Transverse colon (tissue), 4 donors: Measurements from ENCODE around the gene GALNT10. TPM values are rescaled to one million over a fixed set of nuclear protein-coding genes. Genes with fewer than 3 reads are reported as not detected.

Experiments used
- DNase-seq: peaks from one replicate; pipeline ENCODE4 v3.0.0-alpha.2; 2019
- H3K27ac ChIP-seq, 4 donors: fragments of 200-600 bp; sonication (generic); 2 replicates each; pipeline ENCODE4 v1.5.1; 2016 to 2018; ENCODE audit warnings: inconsistent platforms in 4 of 4
- H3K27me3 ChIP-seq: fragments of 200-600 bp; sonication (generic); 2 replicates; pipeline ENCODE4 v1.5.1; 2017; ENCODE audit warnings: inconsistent platforms
- H3K36me3 ChIP-seq, 4 donors: fragments of 200-600 bp; sonication (generic); 2 replicates each; pipeline ENCODE4 v1.5.1; 2017 to 2019; ENCODE audit warnings: inconsistent platforms in 4 of 4
- H3K4me1 ChIP-seq, 4 donors: fragments of 200-600 bp; sonication (generic); 2 replicates each; pipeline ENCODE4 v1.5.1; 2017 to 2020; ENCODE audit warnings: inconsistent platforms in 4 of 4
- H3K4me3 ChIP-seq, 4 donors: fragments of 200-600 bp; sonication (generic); 1 replicate in 1 of 4; 2 replicates in 3 of 4; pipeline versions ENCODE4 v1.5.1 to v1.6.1; 2017 to 2019; ENCODE audit warnings: inconsistent platforms in 4 of 4
- H3K9me3 ChIP-seq, 2 donors: fragments of 200-600 bp; sonication (generic); 2 replicates each; pipeline ENCODE4 v1.5.1; 2017 to 2019; ENCODE audit warnings: inconsistent platforms in 2 of 2
- CTCF ChIP-seq, 5 experiments: fragments of 200-600 bp in 3 of 5; fragments of 450-650 bp in 2 of 5; sonication (generic) in 3 of 5; IDR thresholded peaks; 1 replicate in 2 of 5; 2 replicates in 3 of 5; pipeline ENCODE4 v1.5.1; 2016 to 2017; ENCODE audit warnings: antibody characterized with exemption in 5 of 5, inconsistent platforms in 3 of 5, mild to moderate bottlenecking in 2 of 5, moderate library complexity in 1 of 5
- EP300 ChIP-seq: sonication (generic); formaldehyde crosslinking; IDR thresholded peaks from one replicate; pipeline ENCODE4 v1.6.1; 2017; ENCODE audit warnings: antibody characterized with exemption, low read depth
- POLR2A ChIP-seq: fragments of 450-650 bp; IDR thresholded peaks from one replicate; pipeline ENCODE4 v1.6.1; 2016; ENCODE audit warnings: antibody characterized with exemption, mild to moderate bottlenecking, moderate library complexity
- POLR2AphosphoS5 ChIP-seq, 3 donors: sonication (generic); formaldehyde crosslinking; IDR thresholded peaks; one replicate each; pipeline ENCODE4 v1.6.1; 2016; ENCODE audit warnings: antibody characterized with exemption in 3 of 3
- WGBS, 2 donors: methylation state at CpG; one replicate each; pipeline ENCODE4 v1.1.5; 2018; ENCODE audit warnings: low coverage in 1 of 2; 5-methylcytosine and 5-hydroxymethylcytosine counted together
- in situ Hi-C, 4 donors: fragments of 200-750 bp; cut with MboI; loops; one replicate each; pipeline versions ENCODE4 v1.15.0 to v1.15.1; 2017; ENCODE audit warnings: low sequenced_read_pairs in 3 of 4, low pct_ligation_motif_present in 1 of 4, low pct_unique_long_range_greater_than_20kb in 1 of 4
- intact Hi-C: fragments of 100-400 bp; cut with DNase I; formaldehyde crosslinking; loops from one replicate; pipeline ENCODE4 v1.15.1; 2023; ENCODE audit warnings: low total_unique reads
- total RNA-seq, 4 donors: library from RNA; depleted of rRNA; stranded (reverse); fragments of >200 nt; gene quantifications; one replicate each; pipeline ENCODE4 v1.1.0, GENCODE V29; 2016

Gene GALNT10
- total RNA-seq, 4 donors from 2014 or later = 18.7 to 142 (median 39.3) TPM

GRCh38 chr5:154199263-154199662 lies 8.7 kb downstream of the GALNT10 start:
- Histone ChIP-seq H3K36me3 (no peaks in the 10 kb centered on the region), H3K27ac (peak overlapping the region in 1 of 4 donors; percentile 29), H3K9me3 (no peaks in the 10 kb centered on the region), H3K4me1 (peaks cover 15 to 41% (median 23%) of the 10 kb centered on the region in 4 donors), H3K27me3 (no peaks in the 10 kb centered on the region), H3K4me3 (no peak overlapping the region)
- intact Hi-C loops (no loop called here), in situ Hi-C loops (loop anchor here in 2 of 4 donors (25.0 kb wide), 1 partner anchor 213 kb away; no protein-coding TSS in a partner anchor)
- 65% methylated on average over 4 of the region's 4 CpGs; no CpG with 5 or more reads in 1 of the 2 donors for WGBS, 2 donors
- no peak for TF ChIP-seq CTCF (IDR thresholded peaks at IDR 0.05)
- TF ChIP-seq POLR2A = no peak
- TF ChIP-seq EP300 = no peak
- TF ChIP-seq POLR2AphosphoS5 (IDR thresholded peaks at IDR 0.05) = no peak
- DNase-seq = no peak

- no peak overlapping the region for H3K27ac ChIP-seq
- H3K4me1 ChIP-seq = peaks cover 15 to 44% (median 23%) of the 10 kb centered on the region in 4 donors
- H3K36me3 ChIP-seq = no peaks in the 10 kb centered on the region
- no peaks in the 10 kb centered on the region for H3K9me3 ChIP-seq
- TF ChIP-seq CTCF (IDR thresholded peaks at IDR 0.05) = no peak
- no peak for TF ChIP-seq POLR2A
- TF ChIP-seq POLR2AphosphoS5 (IDR thresholded peaks at IDR 0.05) = no peak
- no peak for TF ChIP-seq EP300
- H3K27me3 ChIP-seq = no peaks in the 10 kb centered on the region
- in situ Hi-C loops = loop anchor here in 2 of 4 donors (25.0 kb wide), 1 partner anchor 213 kb away; no protein-coding TSS in a partner anchor
- WGBS, 2 donors = 80 to 91% methylated on average over 2 to 7 of the region's 7 CpGs
- no peak for DNase-seq
- intact Hi-C loops = no loop called here
- no peak overlapping the region for H3K4me3 ChIP-seq
Measured at GRCh38 chr5:154199671-154200220, 9.2 kb downstream of the GALNT10 start.

- H3K27me3 ChIP-seq = no peaks in the 10 kb centered on the region
- peaks cover 15 to 44% (median 23%) of the 10 kb centered on the region in 4 donors for H3K4me1 ChIP-seq
- no peaks in the 10 kb centered on the region for H3K36me3 ChIP-seq
- in situ Hi-C loops (no loop called here), intact Hi-C loops (no loop called here)
- H3K4me3 ChIP-seq = no peak overlapping the region
- H3K9me3 ChIP-seq = no peaks in the 10 kb centered on the region
- no peak overlapping the region for H3K27ac ChIP-seq
- TF ChIP-seq POLR2AphosphoS5 (IDR thresholded peaks at IDR 0.05) (no peak), POLR2A (no peak), EP300 (no peak), CTCF (IDR thresholded peaks at IDR 0.05) (no peak)
- no peak for DNase-seq
- 93% methylated on average over 8 of the region's 8 CpGs; no CpG with 5 or more reads in 1 of the 2 donors for WGBS, 2 donors
Measured at GRCh38 chr5:154200221-154200620, 9.7 kb downstream of the GALNT10 start.

GRCh38 chr5:154201108-154201769 lies 10.7 kb downstream of the GALNT10 start:
- Histone ChIP-seq H3K36me3 (no peaks in the 10 kb centered on the region), H3K27me3 (no peaks in the 10 kb centered on the region), H3K9me3 (no peaks in the 10 kb centered on the region), H3K27ac (no peak overlapping the region), H3K4me3 (no peak overlapping the region), H3K4me1 (peaks cover 15 to 44% (median 22%) of the 10 kb centered on the region in 4 donors)
- TF ChIP-seq POLR2A = no peak
- no peak for TF ChIP-seq POLR2AphosphoS5 (IDR thresholded peaks at IDR 0.05)
- TF ChIP-seq EP300 = no peak
- no peak for TF ChIP-seq CTCF (IDR thresholded peaks at IDR 0.05)
- no peak for DNase-seq
- intact Hi-C loops (no loop called here), in situ Hi-C loops (no loop called here)
- 82% methylated on average over 7 of the region's 7 CpGs; no CpG with 5 or more reads in 1 of the 2 donors for whole genome bisulfite sequencing, 2 donors
